HCT116 (cell line): ENCODE results near the gene FAM43B. TPM values are rescaled to one million over a fixed set of nuclear protein-coding genes. Genes with fewer than 3 reads are reported as not detected.

ENCODE experiments used
- ATAC-seq: fragments of 200-7000 bp; cut with Tn5 transposase; 2 replicates; pipeline ENCODE4 v1.9.1; 2020; ENCODE audit warnings: mild to moderate bottlenecking, moderate library complexity
- BruUV-seq: library from RNA; stranded (reverse); fragments of 400-500 nt; replicated peaks from 2 replicates; lab custom pipeline; 2021; lab: Mats Ljungman, UMichigan
- CTCF ChIA-PET: fragments of 300-600 bp; sonication (Branson Sonifier 250); formaldehyde crosslinking; loops from one replicate; lab custom pipeline; 2021; ENCODE audit warnings: antibody characterized with exemption; lab: Charles Lee
- POLR2A ChIA-PET: fragments of 300-600, 350-600 bp; sonication (Branson Sonifier 250); formaldehyde crosslinking; loops from one replicate; lab custom pipeline; 2021; ENCODE audit warnings: antibody characterized with exemption; lab: Charles Lee
- RAD21 ChIA-PET, 2 experiments: fragments of 300-600 bp; sonication (Branson Sonifier 250); formaldehyde crosslinking; loops; one replicate each; lab custom pipeline; 2023; ENCODE audit warnings: low total read pairs in 2 of 2; ENCODE audit not compliant: uncharacterized antibody in 2 of 2, unreplicated experiment in 2 of 2, low non-redundant PET in 1 of 2; lab: Charles Lee
- DNase-seq: peaks from one replicate; pipeline ENCODE4 v3.0.0-alpha.2; 2010; ENCODE audit warnings: low read depth, low spot score
- H2AFZ ChIP-seq: fragments of 200-600 bp; shearing (Covaris generic), sonication (generic); 2 replicates; pipeline ENCODE4 v1.6.1; 2017; ENCODE audit warnings: low read depth, mixed run types, mixed read lengths, antibody characterized with exemption, low read length; ENCODE audit not compliant: poor library complexity, severe bottlenecking
- H3K27ac ChIP-seq: 2 replicates; pipeline ENCODE4 v1.5.1; 2012; ENCODE audit warnings: low read depth, low read length
- H3K27me3 ChIP-seq: fragments of 200-600 bp; sonication (generic); 2 replicates; pipeline ENCODE4 v1.6.1; 2016; ENCODE audit warnings: mixed run types, low read length, mixed read lengths; ENCODE audit not compliant: insufficient read depth
- H3K36me3 ChIP-seq, 2 experiments: fragments of 200-500 bp in 1 of 2; fragments of 200-600 bp in 1 of 2; sonication (Bioruptor generic) in 1 of 2; sonication (generic) in 1 of 2; 2 replicates each; pipeline versions ENCODE4 v1.5.1 to v1.6.1; 2014 to 2016; ENCODE audit warnings: low read length in 2 of 2, inconsistent platforms in 1 of 2, mixed read lengths in 1 of 2, mixed run types in 1 of 2; ENCODE audit not compliant: insufficient read depth in 2 of 2, control insufficient read depth in 1 of 2
- H3K4me1 ChIP-seq, 2 experiments: fragments of 200-600 bp in 1 of 2; sonication (generic) in 1 of 2; 2 replicates each; pipeline versions ENCODE4 v1.5.1 to v1.6.1; 2012 to 2017; ENCODE audit warnings: low read length in 2 of 2, inconsistent platforms in 1 of 2, mild to moderate bottlenecking in 1 of 2, mixed read lengths in 1 of 2, mixed run types in 1 of 2, moderate library complexity in 1 of 2; ENCODE audit not compliant: insufficient read depth in 2 of 2, control insufficient read depth in 1 of 2
- H3K4me2 ChIP-seq: fragments of 200-600 bp; sonication (generic); 2 replicates; pipeline ENCODE4 v1.6.1; 2017; ENCODE audit warnings: mixed run types, low read length, mixed read lengths
- H3K4me3 ChIP-seq, 2 experiments: fragments of 200-600 bp in 1 of 2; sonication (generic) in 1 of 2; replicated peaks in 1 of 2; 2 replicates each; pipeline ENCODE4 v1.5.1; 2011 to 2016; ENCODE audit warnings: low read length in 2 of 2, control low read depth in 1 of 2, low read depth in 1 of 2, mild to moderate bottlenecking in 1 of 2, mixed read lengths in 1 of 2, mixed run types in 1 of 2
- H3K79me2 ChIP-seq: fragments of 200-600 bp; sonication (generic); 2 replicates; pipeline ENCODE4 v1.6.1; 2017; ENCODE audit warnings: mild to moderate bottlenecking, mixed run types, low read length, moderate library complexity, mixed read lengths; ENCODE audit not compliant: insufficient read depth
- H3K9ac ChIP-seq: fragments of 200-600 bp; sonication (generic); 2 replicates; pipeline ENCODE4 v1.6.1; 2016; ENCODE audit warnings: low read length, mixed read lengths
- H3K9me2 ChIP-seq: fragments of 200-600 bp; sonication (generic), shearing (Covaris generic); 2 replicates; pipeline ENCODE4 v1.6.1; 2017; ENCODE audit warnings: mixed run types, mild to moderate bottlenecking, moderate library complexity; ENCODE audit not compliant: insufficient read depth
- H3K9me3 ChIP-seq, 2 experiments: fragments of 200-500 bp in 1 of 2; fragments of 200-600 bp in 1 of 2; sonication (Bioruptor generic) in 1 of 2; sonication (generic) in 1 of 2; 2 replicates each; pipeline ENCODE4 v1.6.1; 2014 to 2017; ENCODE audit warnings: low read length in 2 of 2, mixed read lengths in 2 of 2, inconsistent platforms in 1 of 2, low read depth in 1 of 2, mild to moderate bottlenecking in 1 of 2, mixed run types in 1 of 2, moderate library complexity in 1 of 2; ENCODE audit not compliant: control insufficient read depth in 1 of 2, insufficient read depth in 1 of 2
- H4K20me1 ChIP-seq: fragments of 200-600 bp; sonication (generic), shearing (Covaris generic); 2 replicates; pipeline ENCODE4 v1.6.1; 2017; ENCODE audit warnings: mixed run types, mild to moderate bottlenecking, moderate library complexity; ENCODE audit not compliant: insufficient read depth
- CEBPB ChIP-seq: IDR thresholded peaks from 2 replicates; pipeline ENCODE4 v1.6.1; 2012; ENCODE audit warnings: low read depth
- EGR1 ChIP-seq: IDR thresholded peaks from 2 replicates; pipeline ENCODE4 v1.6.1; 2012; ENCODE audit warnings: low read depth
- ELF1 ChIP-seq: IDR thresholded peaks from 2 replicates; pipeline ENCODE4 v1.6.1; 2012; ENCODE audit warnings: low read depth, borderline replicate concordance
- EZH2 ChIP-seq: fragments of 200-600 bp; sonication (generic); IDR thresholded peaks from 2 replicates; pipeline ENCODE4 v1.6.1; 2017; ENCODE audit warnings: antibody characterized with exemption, mixed run types
- EZH2phosphoT487 ChIP-seq: fragments of 200-600 bp; IDR thresholded peaks from 2 replicates; pipeline ENCODE4 v1.6.1; 2018; ENCODE audit warnings: antibody characterized with exemption, borderline replicate concordance
- FOSL1 ChIP-seq: IDR thresholded peaks from 2 replicates; pipeline ENCODE4 v1.6.1; 2012; ENCODE audit warnings: low read depth
- POLR2A ChIP-seq: IDR thresholded peaks from 2 replicates; pipeline ENCODE4 v1.7.0; 2011; ENCODE audit warnings: borderline replicate concordance; ENCODE audit not compliant: insufficient read depth, insufficient read length; ENCODE audit errors: extremely low read depth
- POLR2AphosphoS5 ChIP-seq: IDR thresholded peaks from 2 replicates; pipeline ENCODE4 v1.6.1; 2011; ENCODE audit warnings: mild to moderate bottlenecking, low read depth, low read length, moderate library complexity
- RAD21 ChIP-seq: IDR thresholded peaks from 2 replicates; pipeline ENCODE4 v1.6.1; 2012; ENCODE audit warnings: low read depth, mild to moderate bottlenecking
- SP1 ChIP-seq: IDR thresholded peaks from 2 replicates; pipeline ENCODE4 v1.6.1; 2012; ENCODE audit warnings: low read depth
- SRF ChIP-seq: IDR thresholded peaks from 2 replicates; pipeline ENCODE4 v1.6.1; 2012; ENCODE audit warnings: low read depth
- TCF7L2 ChIP-seq: IDR thresholded peaks from 2 replicates; pipeline ENCODE4 v1.7.0; 2011; ENCODE audit warnings: borderline replicate concordance, inconsistent platforms; ENCODE audit not compliant: insufficient read depth, insufficient read length; ENCODE audit errors: extremely low read depth
- YY1 ChIP-seq: IDR thresholded peaks from 2 replicates; pipeline ENCODE4 v1.6.1; 2011; ENCODE audit warnings: low read length, low read depth, moderate library complexity, mild to moderate bottlenecking; ENCODE audit not compliant: insufficient replicate concordance; ENCODE audit errors: extremely low read depth
- ZNF274 ChIP-seq: fragments of 200-500 bp; sonication (Bioruptor generic); IDR thresholded peaks from 2 replicates; pipeline ENCODE4 v1.6.1; 2014; ENCODE audit warnings: mild to moderate bottlenecking, low read depth, low read length, inconsistent platforms
- intact Hi-C: fragments of 100-400 bp; cut with micrococcal nuclease; formaldehyde crosslinking; loops from 2 replicates; pipeline ENCODE4 v1.10.0; 2022
- total RNA-seq: library from RNA; stranded (reverse); gene quantifications from one replicate; pipeline ENCODE4 v1.2.1, GENCODE V29; 2021; ENCODE audit not compliant: unreplicated experiment
- TF ChIP-seq, protein P1 (sequence below): IDR thresholded peaks from 2 replicates; pipeline ENCODE4 v1.6.1; 2011; ENCODE audit warnings: mild to moderate bottlenecking, low read length, moderate library complexity; ENCODE audit not compliant: insufficient replicate concordance; ENCODE audit errors: extremely low read depth
- TF ChIP-seq, protein P2 (sequence below): IDR thresholded peaks from 2 replicates; pipeline ENCODE4 v1.6.1; 2012

Gene FAM43B
- total RNA-seq, 1 experiment from 2014 or later = not detected

DNA sequence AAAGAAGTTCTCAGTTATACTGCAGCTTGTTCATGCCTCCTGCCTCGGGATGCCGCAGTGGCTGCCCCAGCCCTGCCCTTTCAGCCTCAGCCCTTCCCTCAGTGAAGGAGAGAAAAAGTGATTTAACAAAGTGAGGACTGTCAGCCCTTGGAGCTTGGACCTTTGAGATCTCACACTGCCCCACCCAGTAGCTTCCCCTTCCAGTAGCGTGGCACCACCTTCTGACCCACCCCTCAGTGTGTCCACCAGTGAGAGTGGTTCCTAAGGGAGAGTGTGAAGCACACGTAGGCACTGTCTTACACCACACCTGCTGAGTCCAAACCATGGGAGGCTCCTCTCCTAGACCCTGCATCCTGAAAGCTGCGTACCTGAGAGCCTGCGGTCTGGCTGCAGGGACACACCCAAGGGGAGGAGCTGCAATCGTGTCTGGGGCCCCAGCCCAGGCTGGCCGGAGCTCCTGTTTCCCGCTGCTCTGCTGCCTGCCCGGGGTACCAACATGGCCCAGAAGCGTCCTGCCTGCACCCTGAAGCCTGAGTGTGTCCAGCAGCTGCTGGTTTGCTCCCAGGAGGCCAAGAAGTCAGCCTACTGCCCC is 36.4 kb downstream of the FAM43B start, which contains the start of gene CDA (continued):
- TF ChIP-seq TCF7L2 (no peak), EGR1 (no peak), YY1 (peak; percentile 28), SRF (no peak)

- Histone ChIP-seq H3K27ac (peak overlapping the region; percentile 38; the same call in 1 of the 2 replicates), H4K20me1 (no peaks in the 10 kb centered on the region), H3K4me3 (peak overlapping the region; percentile 68 to 71), H3K4me1 (peaks cover 23 to 45% of the 10 kb centered on the region in 2 experiments), H3K9me3 (no peaks in the 10 kb centered on the region), H3K9ac (peak overlapping the region; percentile 77), H3K4me2 (peak overlapping the region; percentile 99), H3K9me2 (no peaks in the 10 kb centered on the region), H3K27me3 (no peaks in the 10 kb centered on the region), H2AFZ (peak overlapping the region; percentile 86), H3K79me2 (no peaks in the 10 kb centered on the region), H3K36me3 (no peaks in the 10 kb centered on the region)
- ATAC-seq = peak; percentile 23
- intact Hi-C loops = no loop called here
- POLR2A ChIA-PET = interaction anchor here (0.7 to 1.2 kb wide), 5 partner anchors 10 to 30 kb away, joined by 3 to 6 read pairs (median 4); no protein-coding TSS in a partner anchor
- CTCF ChIA-PET = interaction anchor here (1.4 to 2.9 kb wide), 5 partner anchors 14 to 66 kb away, joined by 4 to 21 read pairs (median 8); partner anchors contain the start of gene PINK1
- no peak for DNase-seq
- no TSS peak for BruUV-seq
- RAD21 ChIA-PET = interaction anchor here (0.7 to 1.4 kb wide), 2 partner anchors 14 kb away, joined by 3 to 5 read pairs; no protein-coding TSS in a partner anchor
- no peak for TF ChIP-seq YY1
- TF ChIP-seq TCF7L2 = no peak
- no peak for TF ChIP-seq ELF1
- TF ChIP-seq CEBPB = no peak
- TF ChIP-seq, protein P1, sequence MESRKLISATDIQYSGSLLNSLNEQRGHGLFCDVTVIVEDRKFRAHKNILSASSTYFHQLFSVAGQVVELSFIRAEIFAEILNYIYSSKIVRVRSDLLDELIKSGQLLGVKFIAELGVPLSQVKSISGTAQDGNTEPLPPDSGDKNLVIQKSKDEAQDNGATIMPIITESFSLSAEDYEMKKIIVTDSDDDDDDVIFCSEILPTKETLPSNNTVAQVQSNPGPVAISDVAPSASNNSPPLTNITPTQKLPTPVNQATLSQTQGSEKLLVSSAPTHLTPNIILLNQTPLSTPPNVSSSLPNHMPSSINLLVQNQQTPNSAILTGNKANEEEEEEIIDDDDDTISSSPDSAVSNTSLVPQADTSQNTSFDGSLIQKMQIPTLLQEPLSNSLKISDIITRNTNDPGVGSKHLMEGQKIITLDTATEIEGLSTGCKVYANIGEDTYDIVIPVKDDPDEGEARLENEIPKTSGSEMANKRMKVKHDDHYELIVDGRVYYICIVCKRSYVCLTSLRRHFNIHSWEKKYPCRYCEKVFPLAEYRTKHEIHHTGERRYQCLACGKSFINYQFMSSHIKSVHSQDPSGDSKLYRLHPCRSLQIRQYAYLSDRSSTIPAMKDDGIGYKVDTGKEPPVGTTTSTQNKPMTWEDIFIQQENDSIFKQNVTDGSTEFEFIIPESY = no peak
- TF ChIP-seq EGR1 = no peak
- TF ChIP-seq RAD21 = no peak
- TF ChIP-seq, protein P2, sequence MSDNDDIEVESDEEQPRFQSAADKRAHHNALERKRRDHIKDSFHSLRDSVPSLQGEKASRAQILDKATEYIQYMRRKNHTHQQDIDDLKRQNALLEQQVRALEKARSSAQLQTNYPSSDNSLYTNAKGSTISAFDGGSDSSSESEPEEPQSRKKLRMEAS = no peak
- TF ChIP-seq SP1 = no peak
- TF ChIP-seq POLR2A = no peak
- TF ChIP-seq ZNF274 = no peak
- no peak for TF ChIP-seq POLR2AphosphoS5
- no peak for TF ChIP-seq EZH2
- TF ChIP-seq EZH2phosphoT487 = no peak
- no peak for TF ChIP-seq FOSL1
Measured at GRCh38 chr1:20589331-20590278, 37.2 kb downstream of the FAM43B start.
